NCI-H2196 treated with DMSO at 0.1 percent for 48 hours (cell line): ENCODE measurements around the gene SLC38A9.
"Not testable (repeated sequence)": the region's sequence is repeated elsewhere in the genome, so short reads cannot be mapped to it uniquely, and the experiment has no call there.

Experiments used
- DNase-seq: peaks from one replicate; lab custom pipeline; 2025; ENCODE audit not compliant: unreplicated experiment; lab: John Stamatoyannopoulos, UW

Gene SLC38A9

GRCh38 chr5:55706230-55706629 is 5.9 kb downstream of the SLC38A9 start:
- DNase-seq = no peak

GRCh38 chr5:55702598-55703345 is 9.4 kb downstream of the SLC38A9 start:
- DNase-seq = no peak

GRCh38 chr5:55701462-55702103 is 10.5 kb downstream of the SLC38A9 start:
- DNase-seq = no peak

GRCh38 chr5:55700745-55701144 is 11.4 kb downstream of the SLC38A9 start:
- no peak for DNase-seq

GRCh38 chr5:55699041-55699688 is 13.0 kb downstream of the SLC38A9 start:
- no peak for DNase-seq

GRCh38 chr5:55696704-55697103 is 15.4 kb downstream of the SLC38A9 start:
- DNase-seq = not testable (repeated sequence)

- peak; percentile 6 for DNase-seq
Measured at GRCh38 chr5:55694152-55694830, 17.8 kb downstream of the SLC38A9 start.

GRCh38 chr5:55692509-55692908 is 19.6 kb downstream of the SLC38A9 start:
- DNase-seq = no peak

- DNase-seq = no peak
Measured at GRCh38 chr5:55692106-55692417, 20.1 kb downstream of the SLC38A9 start.

GRCh38 chr5:55691265-55692105 is 20.6 kb downstream of the SLC38A9 start:
- DNase-seq = peak; percentile 1

GRCh38 chr5:55682071-55682470 is 30.1 kb downstream of the SLC38A9 start:
- DNase-seq = no peak

- DNase-seq = no peak
Measured at GRCh38 chr5:55681301-55681700, 30.8 kb downstream of the SLC38A9 start.

- no peak for DNase-seq
Measured at GRCh38 chr5:55680353-55680752, 31.8 kb downstream of the SLC38A9 start.

- DNase-seq = no peak
Measured at GRCh38 chr5:55679556-55679955, 32.6 kb downstream of the SLC38A9 start.

GRCh38 chr5:55675119-55675518 is 37.0 kb downstream of the SLC38A9 start:
- no peak for DNase-seq

GRCh38 chr5:55674340-55674739 is 37.8 kb downstream of the SLC38A9 start:
- DNase-seq = no peak

- no peak for DNase-seq
Measured at GRCh38 chr5:55672477-55672911, 39.6 kb downstream of the SLC38A9 start.

GRCh38 chr5:55671975-55672374 is 40.1 kb downstream of the SLC38A9 start:
- no peak for DNase-seq

- no peak for DNase-seq
Measured at GRCh38 chr5:55668356-55668755, 43.8 kb downstream of the SLC38A9 start.

- DNase-seq = no peak
Measured at GRCh38 chr5:55667938-55668337, 44.2 kb downstream of the SLC38A9 start.

- DNase-seq = no peak
Measured at GRCh38 chr5:55665065-55665464, 47.1 kb downstream of the SLC38A9 start.
